Activated naive CD4-positive, alpha-beta T cell treated with anti-CD3 and anti-CD28 coated beads, Interleukin-2, amount 10 ng/mL, durations not matched to agents 5 hours and 36 hours (primary cell): Measurements from ENCODE around the gene FBXW9. TPM values are rescaled to one million over a fixed set of nuclear protein-coding genes. Genes with fewer than 3 reads are reported as not detected.

Source experiments
- total RNA-seq, 2 experiments: library from RNA; stranded (reverse); gene quantifications; one replicate each; pipeline ENCODE4 v1.2.3, GENCODE V29; 2021

The FBXW9 gene
- total RNA-seq = 1 to 10 TPM; 5.3 to 6.6 TPM

GRCh38 chr19:12696366-12697335 is at the start of gene FBXW9:
TSS of gene FBXW9 (minus strand) at chr19:12696631. CDS start at chr19:12696581, 50 bp downstream.

GRCh38 chr19:12736995-12737834 is 40.8 kb upstream of the FBXW9 start, which contains the start of gene GET3:
TSS of gene GET3 (plus strand) at chr19:12737497. CDS start at chr19:12737506, 9 bp downstream.

GRCh38 chr19:12723641-12724426 is 27.4 kb upstream of the FBXW9 start, which contains the start of gene TNPO2:
TSS of gene TNPO2 (minus strand) at chr19:12723932. CDS start at chr19:12720977, 2,955 bp downstream.

GRCh38 chr19:12687496-12688196 is 8.8 kb downstream of the FBXW9 start, which contains the start of gene GNG14:
TSS of gene GNG14 (plus strand) at chr19:12687998. CDS start at chr19:12688049, 51 bp downstream.

GRCh38 chr19:12681074-12681987 is 15.1 kb downstream of the FBXW9 start, which contains the start of gene DHPS:
TSS of gene DHPS (minus strand) at chr19:12681880. CDS start at chr19:12681766, 114 bp downstream.

GRCh38 chr19:12666265-12667048 is 30.0 kb downstream of the FBXW9 start, which contains the start of the genes MAN2B1 and WDR83:
TSS of gene MAN2B1 (minus strand) at chr19:12666742. CDS start at chr19:12666701, 41 bp downstream.
TSS of gene WDR83 (plus strand) at chr19:12666807. CDS start at chr19:12669791, 2,984 bp downstream.

Other genes starting within 250 kb of the FBXW9 start
- gene ZNF709, start 211.8 kb downstream of the FBXW9 start, total RNA-seq = 1 to 10 TPM; 3.2 to 5.7 TPM
- gene ZNF564, start 145.1 kb downstream of the FBXW9 start, total RNA-seq = 10 to 100 TPM; 11.7 to 11.8 TPM
- gene ZNF490, start 85.8 kb downstream of the FBXW9 start, total RNA-seq = 10 to 100 TPM; 20.4 to 21.4 TPM
- 10 to 100 TPM; 43.8 to 46.3 TPM for gene ZNF791, start 85.7 kb downstream of the FBXW9 start, total RNA-seq
- gene MAN2B1, start 29.9 kb downstream of the FBXW9 start, total RNA-seq = 100 to 1,000 TPM; 179 to 189 TPM
- 10 to 100 TPM; 14.2 to 17.2 TPM for gene WDR83, start 29.8 kb downstream of the FBXW9 start, total RNA-seq
- gene DHPS, start 14.8 kb downstream of the FBXW9 start, total RNA-seq = 100 to 1,000 TPM; 102 to 115 TPM
- gene GNG14, start 8.6 kb downstream of the FBXW9 start, total RNA-seq = not detected
- 10 to 100 TPM; 62.6 to 63.7 TPM for gene TNPO2, start 27.3 kb upstream of the FBXW9 start, total RNA-seq
- gene TRIR, start 38.1 kb upstream of the FBXW9 start, total RNA-seq = 100 to 1,000 TPM; 221 to 228 TPM
- 10 to 100 TPM; 52.4 to 55.0 TPM for gene GET3, start 40.9 kb upstream of the FBXW9 start, total RNA-seq
- gene BEST2, start 55.2 kb upstream of the FBXW9 start, total RNA-seq = not detected
- gene HOOK2, start 78.9 kb upstream of the FBXW9 start, total RNA-seq = 10 to 100 TPM; 19.6 to 20.2 TPM
- gene JUNB, start 94.9 kb upstream of the FBXW9 start, total RNA-seq = 10 to 100 TPM; 90.6 to 96.0 TPM
- 100 to 1,000 TPM; 245 to 256 TPM for gene PRDX2, start 105.2 kb upstream of the FBXW9 start, total RNA-seq
- 10 to 100 TPM; 12.6 to 18.2 TPM for gene THSD8, start 105.4 kb upstream of the FBXW9 start, total RNA-seq
- 10 to 100 TPM; 28.5 to 30.9 TPM for gene RNASEH2A, start 110.0 kb upstream of the FBXW9 start, total RNA-seq
- gene RTBDN, start 137.9 kb upstream of the FBXW9 start, total RNA-seq = not detected
- under 1 TPM; 0.53 to 0.88 TPM for gene MAST1, start 141.9 kb upstream of the FBXW9 start, total RNA-seq
- gene DNASE2, start 184.8 kb upstream of the FBXW9 start, total RNA-seq = 10 to 100 TPM; 29.4 to 30.0 TPM
- under 1 TPM in 1 of 2 experiments, not detected in 1; 0.14 TPM for gene KLF1, start 190.6 kb upstream of the FBXW9 start, total RNA-seq
- gene GCDH, start 194.5 kb upstream of the FBXW9 start, total RNA-seq = 10 to 100 TPM; 39.0 to 42.7 TPM
- 1 to 10 TPM; 3.1 to 5.1 TPM for gene SYCE2, start 222.7 kb upstream of the FBXW9 start, total RNA-seq
- 10 to 100 TPM; 72.4 to 77.0 TPM for gene FARSA, start 237.1 kb upstream of the FBXW9 start, total RNA-seq
- gene CALR, start 242.0 kb upstream of the FBXW9 start, total RNA-seq = 100 to 1,000 TPM; 591 to 596 TPM
- gene RAD23A, start 249.2 kb upstream of the FBXW9 start, total RNA-seq = 100 to 1,000 TPM in 1 of 2 experiments, 10 to 100 TPM in 1; 97.6 to 113 TPM